NCI-H2196 (cell line): ENCODE data around the gene FRY.

Source experiments
- DNase-seq: peaks from one replicate; lab custom pipeline; 2025; ENCODE audit not compliant: unreplicated experiment; lab: John Stamatoyannopoulos, UW

The FRY gene

DNA sequence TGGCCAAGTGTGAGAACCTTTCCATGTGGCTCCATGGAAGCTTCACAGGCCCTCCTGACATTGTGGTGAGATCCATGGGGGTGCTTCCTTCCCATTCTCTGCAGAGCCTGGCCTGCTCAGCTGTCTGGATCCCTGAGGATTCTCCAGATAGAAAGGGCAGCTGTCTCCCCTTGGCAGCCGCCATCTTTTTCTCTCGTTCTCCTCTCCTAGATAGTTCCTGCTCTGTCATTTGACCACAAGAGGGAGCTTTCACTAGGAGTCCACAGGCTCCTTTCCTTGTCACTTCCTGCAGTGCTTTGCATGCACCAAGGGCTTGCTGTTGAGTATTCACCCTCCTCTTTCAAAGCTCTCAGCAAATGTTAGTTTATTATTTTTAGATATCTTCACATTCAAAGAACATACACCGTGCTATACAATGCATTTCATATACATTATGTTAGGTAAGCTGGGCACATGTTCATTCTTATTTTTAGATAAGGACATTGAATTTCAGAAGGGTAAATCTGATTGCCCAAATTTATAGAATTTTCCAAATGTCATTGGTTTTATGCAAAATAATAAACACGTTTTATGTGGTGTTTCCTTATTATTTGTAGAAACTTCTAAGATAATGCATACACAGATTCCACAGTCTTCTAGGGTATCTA lies 133.2 kb downstream of the FRY start:
- peak; percentile 23 for DNase-seq

DNA sequence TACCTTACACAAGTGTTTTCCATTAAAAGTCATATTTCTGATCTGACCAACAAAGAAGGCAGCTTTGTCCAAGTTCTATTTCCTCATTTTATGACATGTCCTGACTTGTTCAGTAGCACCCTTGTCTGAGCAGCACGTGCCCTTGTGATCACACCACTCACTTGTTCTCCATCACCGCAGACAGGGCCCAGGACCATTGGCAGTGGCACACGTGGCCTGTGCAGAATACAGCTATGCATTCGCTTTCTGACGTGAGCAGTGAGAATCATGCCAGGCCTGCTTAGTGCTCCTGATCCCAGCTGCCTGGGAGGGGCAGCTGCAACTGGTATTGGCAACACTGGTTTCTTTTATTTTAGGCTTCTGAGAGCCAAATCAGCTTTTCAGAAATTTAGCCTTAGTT lies 134.2 kb downstream of the FRY start:
- DNase-seq: peak; percentile 65

DNA sequence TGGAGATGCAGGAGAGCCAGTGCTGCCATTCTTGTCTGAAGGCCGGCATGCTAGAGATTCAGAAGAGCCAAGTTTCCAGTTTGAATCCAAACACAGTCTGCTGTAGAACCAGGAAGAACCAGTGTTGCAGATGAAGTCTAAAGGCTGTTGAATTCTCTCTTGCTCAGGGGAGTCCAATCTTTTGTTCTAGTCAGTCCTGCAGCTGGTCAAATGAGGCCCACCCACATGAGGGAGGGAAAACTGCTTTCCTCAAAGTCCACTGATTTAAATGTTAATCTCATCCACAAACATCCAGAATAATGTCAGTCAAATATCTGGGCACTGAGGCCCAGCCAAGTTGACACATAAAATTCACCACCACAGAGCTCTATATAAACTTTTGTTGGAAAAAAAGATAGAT lies 136.6 kb downstream of the FRY start:
- no peak for DNase-seq

DNA sequence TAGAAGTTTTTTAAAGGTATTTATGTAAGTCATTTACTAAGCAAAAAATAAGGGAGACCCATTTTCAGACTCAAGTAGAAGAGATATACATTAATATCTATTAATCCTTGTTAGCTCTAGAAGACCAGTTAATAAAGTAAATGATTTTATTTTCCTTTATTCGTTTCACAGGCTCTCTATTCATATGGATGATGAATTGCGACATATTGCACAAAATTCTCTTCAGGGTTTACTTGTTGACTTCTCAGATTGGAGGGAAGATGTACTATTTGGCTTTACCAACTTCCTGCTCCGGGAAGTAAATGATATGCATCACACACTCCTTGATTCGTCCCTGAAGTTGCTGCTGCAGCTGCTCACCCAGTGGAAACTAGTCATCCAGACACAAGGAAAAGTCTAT lies 139.3 kb downstream of the FRY start:
- DNase-seq: no peak

DNA sequence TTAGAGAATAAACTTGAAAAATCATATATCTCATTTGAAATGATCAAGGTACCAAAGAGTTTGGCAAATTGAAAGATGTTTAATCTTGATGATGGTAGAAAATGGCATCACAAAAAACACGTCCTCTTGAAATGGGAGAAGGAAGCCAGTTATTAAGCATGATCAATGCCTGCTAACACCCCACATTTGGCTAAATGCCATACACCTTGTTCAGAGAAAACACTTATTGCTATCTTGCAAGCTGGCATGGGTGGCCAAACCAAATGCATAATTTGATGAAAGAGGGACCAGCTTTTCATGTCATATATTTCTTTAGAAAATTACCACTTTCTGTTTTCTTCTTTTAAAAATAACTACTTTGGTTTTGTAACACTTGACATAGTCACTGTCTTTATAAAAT lies 142.3 kb downstream of the FRY start:
- DNase-seq: no peak

DNA sequence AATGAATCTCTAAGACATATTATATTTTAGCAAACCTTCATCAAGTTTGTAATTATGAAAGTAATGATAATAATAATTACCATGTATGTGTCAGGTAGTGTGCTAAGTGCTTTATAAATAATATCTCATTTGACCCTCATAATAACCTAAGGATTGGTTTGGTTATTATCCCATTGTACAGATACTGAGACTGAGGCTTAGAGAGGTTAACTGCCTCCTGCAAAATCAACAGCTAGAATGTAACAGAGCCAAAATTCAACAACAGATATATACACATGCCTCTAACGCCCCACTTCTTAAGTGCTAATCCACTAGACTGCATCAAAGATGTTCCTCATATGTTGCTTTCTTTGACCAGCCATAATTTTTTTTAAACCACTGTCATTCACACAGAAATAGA lies 142.8 kb downstream of the FRY start:
- DNase-seq: no peak

DNA sequence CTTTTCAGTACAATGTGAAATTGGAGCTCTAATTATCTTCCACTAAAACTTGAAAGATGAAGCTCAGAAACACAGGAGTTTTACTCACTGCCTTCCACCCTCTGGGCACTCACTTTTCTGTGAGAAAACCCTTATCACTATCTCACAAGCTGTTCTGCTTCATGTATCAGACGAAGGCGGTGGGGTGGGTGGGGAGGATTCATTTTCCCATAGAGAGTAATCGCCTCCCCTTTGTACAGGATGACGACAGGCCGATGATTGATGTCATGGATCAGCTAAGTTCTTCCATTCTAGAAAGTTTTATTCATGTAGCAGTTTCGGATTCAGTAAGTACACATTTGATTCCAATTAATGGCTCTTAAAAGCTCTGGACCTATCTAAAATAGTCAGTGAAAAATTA lies 143.7 kb downstream of the FRY start:
- DNase-seq: no peak

DNA sequence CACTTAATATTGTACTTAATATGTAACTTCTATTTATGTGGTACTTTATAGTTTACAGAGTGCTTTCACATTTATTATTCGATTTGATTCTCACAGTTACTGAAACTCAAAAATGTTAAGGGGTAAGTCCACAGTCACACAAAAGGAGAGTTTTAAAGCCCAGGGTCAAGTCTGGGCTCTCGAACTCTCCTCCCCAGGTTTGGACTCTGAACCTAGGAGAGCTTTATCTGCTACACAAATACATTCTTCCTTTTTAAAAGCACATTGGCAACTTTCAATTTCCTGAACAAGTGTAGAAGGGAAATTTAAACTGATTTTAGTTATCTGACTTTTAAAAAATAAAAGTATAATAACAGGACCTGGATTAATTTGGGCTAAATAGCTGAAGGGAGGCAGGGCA lies 144.4 kb downstream of the FRY start:
- no peak for DNase-seq

DNA sequence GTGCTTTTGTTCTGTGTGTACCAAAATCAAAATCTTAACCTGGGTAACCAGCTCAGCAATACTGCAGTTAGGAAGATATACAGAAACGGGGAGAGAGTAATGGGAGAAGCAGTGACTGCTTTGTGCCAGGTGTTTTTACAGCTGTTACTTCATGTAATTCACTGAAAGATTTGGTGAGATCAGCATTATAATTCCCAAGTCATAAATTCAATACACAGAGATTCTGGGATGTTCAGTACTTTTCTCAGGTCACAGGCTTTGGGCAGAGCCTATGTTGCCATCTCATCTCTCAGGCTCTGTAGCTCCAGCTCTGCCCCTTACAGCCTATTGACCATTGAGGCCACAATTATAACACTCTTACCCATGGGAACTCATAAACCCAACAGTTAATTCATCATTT lies 145.1 kb downstream of the FRY start:
- no peak for DNase-seq

DNA sequence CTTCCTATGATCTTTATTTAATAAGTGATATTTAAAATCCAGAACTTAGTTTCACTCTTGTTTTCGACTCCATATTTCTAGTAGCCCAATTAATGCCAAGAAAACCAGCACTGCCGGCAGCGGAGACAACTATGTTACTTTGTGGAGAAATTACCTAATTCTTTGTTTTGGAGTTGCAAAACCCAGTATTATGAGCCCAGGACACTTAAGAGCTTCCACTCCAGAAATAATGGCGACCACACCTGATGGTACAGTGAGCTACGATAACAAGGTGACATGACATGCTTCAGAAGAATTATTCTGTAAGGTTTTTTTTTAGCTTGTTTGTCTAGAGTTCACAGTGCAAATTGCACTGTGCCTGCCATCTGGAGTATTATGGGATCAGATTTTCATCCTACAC lies 147.2 kb downstream of the FRY start:
- DNase-seq: no peak

DNA sequence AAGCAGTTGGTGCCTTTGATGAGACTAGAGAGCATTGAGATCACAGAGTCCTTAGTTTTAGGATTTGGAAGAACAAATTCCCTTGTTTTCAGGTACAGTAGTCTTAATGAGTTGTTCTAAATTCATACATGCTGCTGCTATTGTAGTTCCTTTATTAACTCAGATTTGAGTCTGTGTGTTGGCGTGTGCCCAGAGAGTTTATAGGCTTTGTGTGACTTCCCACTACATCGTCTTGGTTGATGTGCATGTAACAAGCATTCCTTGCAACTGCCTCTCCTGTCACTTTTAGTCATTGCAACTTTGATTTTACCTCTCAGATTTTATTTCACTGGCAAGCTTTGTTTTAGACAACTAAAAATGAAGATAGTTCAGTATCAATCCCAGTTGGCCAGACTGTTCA lies 148.1 kb downstream of the FRY start:
- DNase-seq: no peak

DNA sequence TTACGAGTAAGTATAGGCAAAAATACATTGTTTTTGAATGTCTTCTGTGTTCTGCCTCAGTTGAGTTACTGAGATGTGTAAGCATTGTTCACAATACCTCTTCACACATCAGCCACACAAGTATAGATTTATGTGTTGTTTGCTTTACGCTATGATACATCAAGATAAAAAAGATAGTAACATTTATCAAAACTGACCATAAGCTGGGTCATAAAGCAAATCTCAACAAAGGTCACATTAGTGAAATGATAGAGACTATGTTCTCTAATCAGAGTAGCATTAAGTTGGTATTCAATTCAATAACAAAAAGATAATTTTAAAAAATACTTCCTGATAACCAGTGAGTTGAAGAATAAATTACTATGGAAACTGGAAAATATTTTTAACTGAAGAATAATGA lies 156.1 kb downstream of the FRY start:
- DNase-seq: no peak

DNA sequence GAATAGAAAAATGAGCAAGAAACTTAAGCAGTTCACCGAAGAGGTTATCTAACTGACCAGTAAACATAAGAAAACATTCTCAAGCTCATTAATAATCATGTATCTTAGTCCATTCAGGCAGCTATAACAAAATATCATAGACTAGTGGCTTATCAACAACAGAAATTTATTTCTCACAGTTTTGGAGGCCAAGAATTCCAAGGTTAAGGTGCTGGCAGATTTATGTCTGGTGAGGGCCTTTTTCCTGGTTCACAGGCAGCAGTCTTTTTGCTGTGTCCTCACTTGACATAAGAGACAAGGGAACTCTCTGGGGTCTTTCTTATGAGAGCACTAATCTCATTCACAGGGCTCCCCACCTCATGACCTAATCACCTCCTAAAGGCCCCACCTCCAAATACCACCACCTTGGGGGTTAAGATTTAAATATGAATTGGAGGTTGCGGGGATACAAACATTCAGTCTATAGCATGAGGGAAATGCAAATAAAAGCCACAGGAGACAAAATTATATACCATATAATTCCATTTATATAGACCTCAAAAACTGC lies 160.0 kb downstream of the FRY start:
- no peak for DNase-seq

DNA sequence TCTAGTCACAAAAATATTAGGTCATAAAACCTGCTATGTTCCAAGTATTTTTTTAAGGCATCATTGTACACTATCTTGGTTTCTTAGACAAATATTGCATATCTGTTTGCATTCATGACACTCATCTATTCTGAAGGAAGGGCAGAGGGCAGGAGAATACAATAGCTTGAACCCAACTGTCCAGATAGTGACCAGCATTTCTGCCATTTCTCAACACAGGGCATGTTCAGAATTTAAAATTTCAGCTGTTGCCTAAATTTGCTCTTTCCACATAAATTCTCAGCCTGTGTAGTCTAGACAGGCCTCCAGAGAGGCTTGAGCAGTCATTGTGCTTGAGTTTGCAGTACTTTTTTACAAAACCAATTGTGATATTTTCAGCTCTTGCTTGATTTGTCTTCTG lies 164.1 kb downstream of the FRY start:
- no peak for DNase-seq

DNA sequence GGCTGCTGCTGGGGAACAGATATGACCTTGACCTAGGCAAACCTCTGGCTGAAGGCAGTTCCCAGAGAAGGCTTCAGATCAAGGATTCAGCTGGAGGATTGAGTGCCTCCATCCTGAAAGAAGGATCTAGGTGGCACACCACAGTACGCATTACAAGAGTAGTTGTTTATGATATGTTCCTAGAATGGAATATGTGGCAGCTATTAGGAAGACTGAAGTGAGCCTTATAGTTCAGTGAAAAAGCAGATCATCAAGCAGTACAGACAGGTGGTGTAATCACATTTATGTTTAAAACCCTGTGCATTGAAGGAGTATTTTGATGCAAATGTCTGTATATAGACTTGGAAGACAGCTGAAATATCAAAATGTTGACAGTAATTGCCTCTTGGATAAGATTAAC lies 167.6 kb downstream of the FRY start:
- DNase-seq: no peak

DNA sequence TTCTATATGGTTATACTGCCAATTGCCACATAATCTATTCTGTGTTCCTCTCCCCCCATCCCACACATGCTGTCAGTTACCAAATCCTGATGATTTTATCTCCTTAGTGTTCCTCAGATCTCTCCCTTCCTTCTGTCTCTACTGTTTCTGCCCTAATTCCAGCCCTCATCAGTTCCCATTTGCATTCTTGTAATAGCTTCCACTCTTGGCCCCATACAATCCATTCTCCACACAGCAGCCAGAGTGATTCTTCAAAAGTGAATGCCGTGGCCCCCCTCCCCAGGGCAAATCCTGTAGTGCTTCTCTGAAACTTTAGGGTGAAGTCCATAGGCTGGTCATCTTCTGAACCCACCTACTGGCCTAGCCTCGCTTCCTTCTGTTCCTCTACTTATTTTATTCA lies 169.2 kb downstream of the FRY start:
- no peak for DNase-seq

DNA sequence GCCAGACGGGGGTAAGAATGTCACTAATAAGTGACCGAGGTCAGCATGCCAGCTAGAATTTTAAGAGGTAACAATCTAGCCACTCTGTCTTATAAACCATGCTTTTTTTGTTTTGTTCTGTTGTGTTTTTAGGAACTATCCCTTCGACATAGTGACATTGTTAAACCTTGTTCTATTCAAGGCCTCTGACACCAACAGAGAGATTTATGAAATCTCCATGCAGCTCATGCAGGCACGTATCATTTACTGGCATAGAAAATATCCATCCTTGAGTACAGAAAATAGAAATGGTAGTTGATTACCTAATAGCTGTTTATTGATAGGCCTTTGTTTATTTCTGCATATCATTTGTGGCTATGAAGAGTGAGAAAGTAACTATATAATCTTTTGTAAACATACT lies 170.2 kb downstream of the FRY start:
- DNase-seq: no peak

DNA sequence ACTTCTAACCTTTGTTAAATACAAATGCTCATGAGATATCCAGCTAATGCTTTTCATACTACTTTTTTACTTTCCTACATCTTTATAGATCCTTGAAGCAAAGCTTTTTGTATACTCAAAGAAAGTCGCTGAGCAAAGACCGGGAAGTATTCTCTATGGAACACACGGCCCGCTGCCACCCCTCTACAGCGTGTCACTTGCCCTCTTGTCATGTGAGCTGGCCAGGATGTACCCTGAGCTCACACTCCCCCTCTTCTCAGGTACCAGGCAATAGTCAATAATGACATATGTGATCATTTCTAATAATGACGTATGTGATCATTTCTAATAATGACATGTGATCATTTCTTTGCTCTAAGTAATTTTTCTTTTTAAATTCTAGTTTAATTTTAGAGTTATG lies 170.7 kb downstream of the FRY start:
- no peak for DNase-seq

DNA sequence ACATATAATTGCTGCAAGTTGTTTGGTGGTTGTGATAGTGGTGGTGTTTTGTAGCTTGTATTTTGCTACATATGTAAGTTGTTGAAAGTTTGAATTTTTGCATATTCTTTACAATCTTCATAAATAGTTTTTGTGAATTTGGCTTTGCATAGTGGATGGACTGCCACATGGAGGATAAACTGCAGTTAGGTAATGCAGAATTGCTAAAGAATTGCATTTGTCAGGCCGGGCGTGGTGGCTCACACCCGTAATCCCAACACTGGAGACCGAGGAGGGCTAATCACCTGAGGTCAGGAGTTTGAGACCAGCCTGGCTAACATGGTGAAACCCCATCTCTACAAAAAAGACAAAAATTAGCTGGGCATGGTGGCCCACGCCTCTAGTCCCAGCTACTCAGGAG lies 171.6 kb downstream of the FRY start:
- DNase-seq: no peak

DNA sequence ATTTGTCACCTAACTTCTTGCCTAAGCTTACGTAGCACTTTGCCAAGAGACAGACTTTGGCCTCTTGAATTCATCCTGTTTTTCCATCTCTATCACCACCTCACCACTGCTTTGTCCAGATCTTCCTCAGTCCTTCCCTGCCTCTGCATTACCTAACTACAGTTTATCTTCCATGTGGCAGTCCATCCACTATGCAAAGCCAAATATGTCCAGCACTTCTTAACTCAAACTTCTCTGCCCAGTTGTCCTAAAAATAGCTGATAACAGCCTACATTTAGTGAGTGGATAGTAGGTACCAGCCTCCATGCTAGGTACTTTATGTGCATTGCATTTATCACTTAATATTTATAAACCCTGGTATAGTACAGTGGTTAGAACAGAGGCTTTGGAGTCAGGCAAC lies 172.2 kb downstream of the FRY start:
- DNase-seq: no peak

DNA sequence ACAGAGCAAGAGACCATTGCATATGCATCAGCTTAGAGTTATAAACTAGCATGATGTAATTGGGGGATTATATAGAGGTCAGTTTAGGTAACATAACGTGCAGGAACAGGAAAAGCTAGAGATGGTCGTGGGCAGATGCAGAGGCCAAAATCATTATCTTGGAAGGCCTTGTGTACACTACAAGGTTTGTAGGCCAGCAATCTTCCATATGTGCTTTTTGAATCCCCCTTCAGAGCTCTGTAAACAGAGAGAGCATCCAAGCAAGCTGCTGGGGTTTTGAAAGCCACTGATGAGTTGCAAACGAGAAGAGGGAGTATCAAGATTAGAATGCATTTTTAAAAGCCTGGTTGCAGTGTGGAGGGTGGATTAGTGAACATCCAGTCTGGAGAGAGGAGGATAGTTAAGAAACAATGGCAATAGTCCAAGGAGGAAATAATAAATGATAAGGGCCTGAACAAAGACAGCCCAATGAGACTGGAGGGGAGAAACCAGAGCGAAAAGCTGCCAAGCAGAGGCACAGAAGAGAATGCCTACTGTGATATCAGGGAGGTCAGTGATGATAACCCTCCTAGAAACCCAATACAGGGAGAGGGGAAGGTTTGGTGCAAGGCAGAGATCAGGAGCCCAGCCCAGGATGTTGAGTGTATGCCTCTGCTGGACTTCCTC lies 174.0 kb downstream of the FRY start:
- DNase-seq: peak; percentile 62

DNA sequence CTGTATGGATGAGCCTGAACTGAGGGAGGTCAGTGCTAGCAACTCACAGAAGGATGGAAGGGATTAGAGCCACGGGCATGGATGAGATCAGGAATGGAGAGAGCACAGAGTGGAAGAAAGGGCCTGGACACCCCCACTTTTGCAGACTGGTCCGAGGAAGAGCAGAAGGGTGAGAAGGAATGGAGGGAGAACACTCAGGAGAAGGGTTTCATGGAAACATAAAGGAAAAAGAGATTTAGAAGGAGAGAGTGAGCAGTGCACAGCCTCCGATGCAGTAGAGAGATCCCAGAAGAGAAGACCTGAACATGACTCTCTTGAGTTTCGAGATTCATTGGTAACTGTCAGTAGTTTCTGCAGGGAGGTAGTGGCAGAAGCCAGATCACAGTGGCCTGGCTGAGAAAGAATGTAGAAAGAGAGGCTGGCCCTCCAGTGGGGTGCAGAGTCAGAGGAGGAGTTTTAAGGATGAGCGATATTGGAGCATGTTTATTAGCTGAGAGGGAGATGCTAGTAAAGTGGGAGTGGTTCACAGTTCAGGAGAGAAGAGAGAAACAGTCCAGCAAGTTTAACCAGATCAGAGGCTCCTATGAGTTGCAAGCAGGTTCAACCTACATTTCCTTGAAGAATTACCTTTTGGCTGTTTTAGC lies 174.6 kb downstream of the FRY start:
- no peak for DNase-seq
